ENCODE results near the gene GHITM.
"Not testable (repeated sequence)": the region's sequence is repeated elsewhere in the genome, so short reads cannot be mapped to it uniquely, and the experiment has no call there.

Gene GHITM, protein sequence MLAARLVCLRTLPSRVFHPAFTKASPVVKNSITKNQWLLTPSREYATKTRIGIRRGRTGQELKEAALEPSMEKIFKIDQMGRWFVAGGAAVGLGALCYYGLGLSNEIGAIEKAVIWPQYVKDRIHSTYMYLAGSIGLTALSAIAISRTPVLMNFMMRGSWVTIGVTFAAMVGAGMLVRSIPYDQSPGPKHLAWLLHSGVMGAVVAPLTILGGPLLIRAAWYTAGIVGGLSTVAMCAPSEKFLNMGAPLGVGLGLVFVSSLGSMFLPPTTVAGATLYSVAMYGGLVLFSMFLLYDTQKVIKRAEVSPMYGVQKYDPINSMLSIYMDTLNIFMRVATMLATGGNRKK

DNA sequence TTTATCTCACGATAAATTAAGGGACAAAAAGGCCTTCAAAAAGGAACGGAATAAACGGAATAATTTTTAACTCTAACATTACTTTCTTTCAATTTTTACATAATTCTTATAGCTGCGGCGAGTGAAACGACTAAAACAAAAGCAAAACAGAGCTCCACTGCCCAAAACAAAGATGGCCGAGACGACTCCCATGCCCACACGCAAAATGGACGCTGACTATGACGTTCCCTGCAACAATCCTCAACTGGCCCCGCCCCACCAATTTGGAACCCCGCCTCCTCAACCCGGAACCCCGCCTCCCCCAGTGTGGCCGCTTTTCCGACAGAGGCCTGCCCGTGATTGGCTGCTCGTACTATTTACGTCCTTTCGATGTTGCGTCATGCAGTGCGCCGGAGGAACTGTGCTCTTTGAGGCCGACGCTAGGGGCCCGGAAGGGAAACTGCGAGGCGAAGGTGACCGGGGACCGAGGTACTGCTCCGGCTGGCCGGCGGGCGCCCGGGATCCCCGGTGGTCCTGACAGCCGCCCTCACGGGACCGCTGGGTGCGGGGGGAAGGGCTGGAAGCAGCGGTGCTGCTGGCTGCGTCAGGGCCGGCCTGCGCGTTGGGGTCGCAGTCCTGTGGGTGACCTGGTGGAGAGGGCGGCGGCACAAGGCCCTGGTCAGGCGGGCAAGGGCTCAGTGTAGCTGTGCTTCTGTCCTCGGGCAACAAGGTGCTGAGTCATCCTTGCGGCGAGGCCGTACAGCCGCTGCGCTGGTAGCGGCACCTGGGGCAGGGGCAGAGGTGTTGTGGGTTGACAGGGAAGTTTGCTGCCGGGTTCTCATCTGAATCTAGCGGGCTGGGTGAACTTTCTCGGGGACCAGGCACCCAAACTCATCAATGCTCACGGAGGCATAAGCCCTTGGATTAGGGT, at the start of gene GHITM:
TSS of gene GHITM (plus strand) at position 384 of the 910 bp plus-strand sequence. CDS start 1,992 bp downstream, outside the sequence.
- DNase-seq = peak; percentile 99

DNA sequence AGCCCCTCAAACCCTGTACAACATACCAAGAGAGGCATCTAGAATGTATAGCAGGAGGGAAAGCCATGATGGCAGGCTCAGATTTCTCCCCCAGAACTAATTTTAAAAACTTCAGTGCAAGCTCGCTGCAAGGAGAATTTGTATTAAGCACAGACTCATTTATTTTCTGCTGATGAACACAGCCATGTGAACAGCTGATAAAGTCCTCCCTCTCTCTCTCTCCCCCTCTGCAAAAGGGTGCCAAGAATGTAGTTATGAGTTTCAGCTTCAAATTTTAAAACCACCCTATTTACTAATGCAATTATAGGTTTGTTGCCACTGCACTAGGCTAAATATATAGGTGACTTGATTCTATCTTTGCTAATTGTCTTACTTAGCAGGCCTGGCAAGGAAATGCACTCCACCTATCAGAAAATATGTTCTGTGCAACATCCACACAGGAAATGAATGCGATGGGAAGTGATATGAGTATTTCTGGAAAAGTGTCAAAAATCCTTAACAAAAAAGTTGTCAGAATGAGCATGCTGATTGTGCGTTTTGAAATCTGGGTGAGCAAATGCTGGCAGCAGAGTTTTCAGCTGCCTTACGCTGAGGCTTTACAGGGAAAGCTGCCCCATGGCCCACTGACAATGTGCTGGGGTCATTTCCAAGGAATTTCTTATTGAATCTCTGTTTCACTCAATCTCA, 43.4 kb upstream of the GHITM start:
- no peak for DNase-seq

DNA sequence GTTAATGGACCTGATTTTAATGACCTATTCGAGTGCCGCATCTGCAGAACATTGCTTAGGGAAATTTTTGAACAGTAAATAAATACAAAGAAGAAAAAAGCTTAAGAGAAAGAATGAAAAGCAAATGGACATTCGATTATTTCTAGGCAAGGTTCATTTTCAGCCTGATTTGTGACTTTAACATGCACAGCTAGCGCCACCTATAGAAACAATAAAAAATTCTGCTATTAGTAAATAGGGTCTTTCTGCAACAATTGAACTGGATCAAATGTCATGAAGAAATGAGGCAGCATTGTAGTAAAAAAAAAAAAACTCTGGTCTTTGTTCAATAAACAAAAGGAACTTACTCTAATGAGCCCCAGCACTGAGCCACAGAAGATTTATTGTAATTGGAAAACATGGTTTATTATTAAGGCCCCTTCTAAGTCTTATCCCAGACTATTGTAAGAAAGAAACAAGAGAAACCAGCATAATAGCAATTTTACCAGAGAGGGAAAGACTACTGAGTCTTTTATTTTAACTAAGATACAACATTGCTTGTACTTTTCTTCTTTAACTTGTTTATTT, 41.4 kb upstream of the GHITM start:
- peak; percentile 10 for DNase-seq

DNA sequence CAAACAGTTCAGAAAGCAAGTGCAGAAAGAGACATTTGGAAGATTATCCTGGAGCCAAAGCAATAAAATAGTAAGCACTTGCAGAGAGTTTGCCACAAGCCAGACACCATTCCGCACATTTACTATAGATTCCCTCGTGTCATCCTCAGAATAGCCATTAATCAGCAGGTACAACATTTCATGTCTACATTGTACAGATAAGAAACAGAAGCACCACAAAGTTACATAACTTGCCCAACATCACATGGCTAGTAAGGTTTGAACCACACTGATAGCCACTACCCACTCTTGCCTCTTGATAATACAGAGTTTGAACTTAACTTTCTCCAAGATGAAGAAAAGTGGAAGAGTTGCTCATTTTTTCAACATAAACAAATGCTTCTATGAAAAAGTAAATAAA, 40.6 kb upstream of the GHITM start:
- DNase-seq = no peak

DNA sequence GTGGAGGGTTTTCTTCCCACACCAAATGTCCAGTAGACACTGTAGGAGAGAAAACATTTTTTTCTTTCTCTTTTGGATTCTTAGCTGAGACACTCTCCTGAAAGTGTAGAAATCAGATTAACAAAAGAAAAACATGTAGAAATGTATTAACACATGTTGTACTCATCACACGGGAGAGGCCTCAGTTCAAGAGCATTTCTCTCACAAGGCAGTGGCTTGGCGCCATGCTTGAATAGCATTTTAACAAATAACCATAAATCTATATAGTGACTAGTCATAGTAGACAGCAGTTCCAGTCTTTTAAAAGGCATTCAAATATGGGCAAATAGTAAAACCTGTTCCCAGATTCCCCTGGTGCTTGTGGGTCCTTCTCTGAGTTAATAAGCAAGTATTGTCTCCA, 38.3 kb upstream of the GHITM start:
- no peak for DNase-seq

DNA sequence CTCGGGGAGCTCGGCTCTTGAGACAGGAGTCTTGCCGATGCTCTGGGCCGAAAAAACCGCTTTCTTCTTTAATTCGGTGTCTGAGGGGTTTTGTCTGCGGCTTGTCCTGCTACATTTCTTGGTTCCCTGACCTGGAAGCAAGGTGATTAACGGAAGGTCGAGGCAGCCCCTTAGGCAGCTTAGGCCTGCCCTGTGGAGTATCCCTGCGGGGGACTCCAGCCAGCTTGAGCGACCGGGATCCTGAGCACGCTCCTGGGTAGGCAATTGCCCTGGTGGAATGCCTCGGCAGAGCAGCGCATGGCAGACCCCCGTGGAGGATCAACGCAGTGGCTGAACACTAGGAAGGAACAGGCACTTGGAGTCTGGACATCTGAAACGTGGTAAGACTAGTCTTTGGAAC, 30.5 kb upstream of the GHITM start:
- no peak for DNase-seq

DNA sequence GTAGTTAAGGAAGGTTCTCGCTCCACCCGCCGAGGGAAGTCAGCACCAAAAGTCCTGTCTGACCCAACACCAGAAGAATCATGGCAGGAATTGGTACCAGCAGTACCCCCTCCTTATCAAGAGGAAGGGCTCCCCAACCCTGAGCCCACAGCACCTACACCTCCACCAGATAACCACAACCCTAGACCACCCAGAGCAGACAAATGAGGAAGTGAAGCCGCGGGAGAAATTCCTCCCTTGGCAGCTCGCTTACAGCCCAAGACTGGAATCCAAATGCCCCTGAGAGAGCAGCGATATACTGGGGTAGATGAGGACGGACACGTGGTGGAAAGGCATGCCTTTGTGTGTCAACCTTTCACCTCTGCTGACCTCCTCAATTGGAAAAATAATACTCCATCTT, 29.5 kb upstream of the GHITM start:
- not testable (repeated sequence) for DNase-seq

DNA sequence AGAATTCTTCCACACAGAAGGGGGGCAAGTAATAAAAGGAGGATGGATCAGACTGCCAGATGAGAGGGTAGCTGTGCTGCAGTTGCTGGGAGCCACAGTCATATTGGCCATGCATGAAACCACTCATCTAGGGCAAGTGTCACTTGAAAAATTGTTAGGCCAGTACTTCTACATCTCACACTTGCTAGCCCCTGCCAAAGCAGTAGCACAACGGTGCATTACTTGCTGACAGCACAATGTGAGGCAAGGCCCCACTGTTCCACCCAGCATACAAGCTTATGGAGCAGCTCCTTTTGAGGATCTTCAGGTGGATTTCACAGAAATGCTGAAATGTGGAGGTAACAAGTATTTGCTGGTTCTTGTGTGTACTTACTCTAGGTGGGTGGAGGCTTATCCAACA, 25.8 kb upstream of the GHITM start:
- DNase-seq = not testable (repeated sequence)

DNA sequence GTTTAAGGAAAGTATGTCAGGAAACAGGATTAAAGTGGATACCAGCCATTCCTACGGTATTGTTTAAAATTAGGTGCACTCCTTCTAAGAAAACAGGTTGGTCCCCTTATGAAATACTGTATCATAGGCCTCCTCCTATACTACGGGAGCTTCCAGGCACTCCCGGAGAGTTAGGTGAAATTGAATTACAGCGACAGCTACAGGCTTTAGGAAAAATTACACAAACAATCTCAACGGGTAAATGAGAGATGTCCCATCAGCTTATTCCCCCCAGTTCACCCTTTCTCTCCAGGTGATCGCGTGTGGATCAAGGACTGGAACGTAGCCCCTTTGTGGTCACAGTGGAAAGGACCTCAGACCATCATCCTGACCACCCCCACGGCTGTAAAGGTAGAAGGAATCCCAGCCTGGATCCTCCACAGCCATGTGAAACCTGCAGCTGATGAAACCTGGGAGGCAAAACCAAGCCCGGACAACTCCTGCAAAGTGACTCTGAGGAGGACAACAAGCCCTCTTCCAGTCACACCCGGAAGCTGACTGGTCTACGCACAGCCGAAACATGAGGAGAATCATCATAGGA, 25.1 kb upstream of the GHITM start:
- DNase-seq = no peak

DNA sequence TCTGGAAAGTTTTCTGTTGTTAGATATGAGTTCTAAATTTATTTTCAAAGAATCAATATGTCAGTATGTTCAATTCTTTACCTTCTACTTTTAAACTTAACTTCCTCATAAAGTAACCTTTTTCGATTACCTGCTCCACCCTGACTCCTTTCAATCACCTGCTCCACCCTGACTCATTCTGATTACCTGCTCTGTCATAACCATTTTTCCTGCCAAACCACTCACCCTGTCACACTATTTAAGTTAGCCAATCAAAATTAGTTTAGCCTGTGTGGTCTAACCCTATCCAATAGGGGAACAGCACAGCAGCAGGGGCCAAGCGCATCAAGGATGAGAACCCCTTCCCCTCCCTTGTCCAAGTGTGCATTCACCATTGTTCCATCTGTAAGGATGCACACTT, 22.1 kb upstream of the GHITM start:
- DNase-seq = not testable (repeated sequence)

DNA sequence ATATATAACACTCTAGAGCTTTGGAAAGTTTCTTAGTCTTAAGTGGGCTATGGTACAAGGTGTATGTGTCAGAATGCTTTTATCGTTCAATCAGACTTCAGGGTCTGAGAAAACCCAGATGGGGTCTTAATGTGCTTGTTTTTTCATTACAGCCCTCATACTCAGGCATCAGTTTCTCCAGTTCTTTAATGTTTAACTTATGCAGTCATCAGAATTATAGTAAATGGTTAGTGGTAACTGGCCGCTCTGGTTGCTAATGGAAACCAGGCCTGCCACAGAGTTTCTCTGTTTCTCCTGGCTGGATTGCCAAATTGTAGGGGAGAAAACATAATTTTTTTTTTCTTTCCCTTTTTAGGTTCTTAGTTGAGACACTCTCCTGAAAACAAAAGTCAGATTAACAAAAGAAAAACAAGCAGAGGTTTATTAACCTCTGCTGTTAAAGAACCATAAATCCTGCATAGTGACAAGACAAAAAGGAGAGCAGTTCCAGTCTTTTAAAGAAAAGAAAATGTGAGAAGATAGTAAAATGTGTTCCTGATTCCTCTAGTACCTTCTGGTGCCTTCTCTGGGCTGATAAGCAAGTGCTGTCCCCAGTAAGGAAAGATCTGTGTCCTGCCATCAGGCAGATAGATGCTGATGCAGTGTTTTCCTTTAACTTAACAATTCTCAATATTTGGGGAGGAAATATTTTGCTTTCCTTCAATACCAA, 21.5 kb upstream of the GHITM start:
- no peak for DNase-seq

DNA sequence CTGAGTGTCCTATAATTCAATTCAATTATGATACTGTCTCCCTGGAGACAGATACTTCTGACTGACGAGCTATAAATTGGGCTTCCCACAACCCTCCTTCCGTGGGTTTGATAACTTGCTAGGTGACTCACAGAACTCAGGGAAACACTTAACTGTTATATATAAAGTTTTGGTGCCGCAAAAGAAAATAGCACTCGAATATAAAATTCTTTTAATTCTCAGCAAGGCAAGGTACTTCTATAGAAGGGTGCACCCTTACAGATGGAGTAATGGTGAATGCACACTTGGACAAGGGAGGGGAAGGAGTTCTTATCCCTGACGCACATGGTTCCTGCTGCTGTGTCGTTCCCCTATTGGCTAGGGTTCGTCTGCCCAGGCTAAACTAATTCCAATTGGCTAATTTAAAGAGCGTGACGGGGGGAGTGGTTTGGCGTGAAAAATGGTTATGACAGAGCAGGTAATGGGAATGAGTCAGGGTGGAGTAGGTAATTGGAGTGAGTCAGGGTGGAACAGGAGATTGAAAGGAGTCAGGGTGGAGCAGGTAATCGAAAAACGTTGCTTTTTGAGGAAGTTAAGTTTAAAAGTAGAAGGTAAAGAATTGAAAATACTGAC, 20.8 kb upstream of the GHITM start:
- DNase-seq = no peak

DNA sequence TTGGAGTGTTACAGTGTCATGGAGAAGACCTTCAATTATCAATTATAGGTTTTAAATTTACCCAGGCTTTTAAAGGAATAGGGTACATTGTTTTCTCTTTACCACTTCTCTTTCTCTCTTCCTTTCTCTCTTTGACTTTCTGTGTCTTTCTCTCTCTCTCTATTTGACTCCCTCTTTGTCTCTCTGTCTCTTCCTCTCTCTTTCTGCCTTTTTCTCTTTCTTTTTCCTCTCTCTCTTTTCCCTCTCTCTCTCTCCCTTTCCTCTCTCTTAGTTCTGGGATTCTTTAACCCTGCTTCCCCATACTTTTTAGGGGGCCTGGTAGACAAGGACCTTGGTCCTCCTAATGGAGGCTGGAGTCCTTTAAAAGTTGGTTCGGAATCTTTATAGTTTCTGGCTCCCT, 15.9 kb upstream of the GHITM start:
- no peak for DNase-seq

DNA sequence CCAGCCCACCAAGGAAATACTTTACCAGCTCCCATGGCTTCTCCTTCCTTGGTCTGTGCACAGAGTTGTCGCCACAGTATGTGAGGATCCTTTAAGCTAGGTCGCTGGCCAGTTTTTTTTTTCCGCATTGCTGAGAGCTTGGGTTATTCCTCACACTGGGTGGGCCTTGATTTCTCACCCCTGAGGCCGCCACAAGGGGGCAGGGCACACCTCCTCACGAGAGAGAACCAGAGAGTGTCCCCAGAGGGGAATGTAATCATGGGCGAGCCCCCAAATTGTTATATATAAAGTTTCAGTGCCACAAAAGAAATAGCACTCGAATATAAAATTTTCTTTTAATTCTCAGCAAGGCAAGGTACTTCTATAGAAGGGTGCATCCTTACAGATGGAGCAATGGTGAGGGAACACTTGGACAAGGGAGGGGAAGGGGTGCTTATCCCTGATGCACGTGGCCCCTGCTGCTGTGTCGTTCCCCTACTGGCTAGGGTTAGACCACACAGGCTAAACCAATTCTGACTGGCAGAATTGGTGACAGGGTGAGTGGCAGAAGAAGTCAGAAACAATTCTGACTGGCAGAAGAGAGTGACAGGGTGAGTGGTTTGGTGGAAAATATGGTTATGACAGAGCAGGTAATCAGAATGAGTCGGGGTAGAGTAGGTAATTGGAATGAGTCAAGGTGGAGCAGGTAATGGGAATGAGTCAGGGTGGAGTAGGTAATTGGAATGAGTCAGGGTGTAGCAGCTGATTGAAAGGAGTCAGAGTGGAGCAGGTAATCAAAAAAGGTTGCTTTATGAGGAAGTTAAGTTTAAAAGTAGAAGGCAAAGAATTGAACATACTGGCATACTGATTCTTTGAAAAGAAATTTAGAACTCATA, 13.2 kb upstream of the GHITM start:
- DNase-seq = not testable (repeated sequence)

DNA sequence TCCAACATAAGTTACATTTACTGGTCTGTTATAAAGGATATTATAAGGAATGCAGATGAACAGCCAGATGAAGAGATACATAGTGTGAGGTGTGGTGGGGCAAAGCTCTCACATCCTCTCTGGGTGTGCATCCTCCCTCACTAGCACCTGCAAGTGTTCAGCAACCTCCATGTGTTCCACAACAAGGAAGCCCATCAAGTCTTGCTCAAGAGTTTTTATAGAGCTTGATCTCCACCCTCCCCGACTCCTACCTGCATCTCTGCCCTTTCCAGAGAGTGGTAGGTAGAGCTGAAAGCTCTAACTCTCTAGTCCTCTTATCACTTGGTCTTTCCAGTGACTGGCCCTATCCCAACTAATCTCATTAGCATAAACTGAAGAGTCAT, 12.5 kb upstream of the GHITM start:
- no peak for DNase-seq

DNA sequence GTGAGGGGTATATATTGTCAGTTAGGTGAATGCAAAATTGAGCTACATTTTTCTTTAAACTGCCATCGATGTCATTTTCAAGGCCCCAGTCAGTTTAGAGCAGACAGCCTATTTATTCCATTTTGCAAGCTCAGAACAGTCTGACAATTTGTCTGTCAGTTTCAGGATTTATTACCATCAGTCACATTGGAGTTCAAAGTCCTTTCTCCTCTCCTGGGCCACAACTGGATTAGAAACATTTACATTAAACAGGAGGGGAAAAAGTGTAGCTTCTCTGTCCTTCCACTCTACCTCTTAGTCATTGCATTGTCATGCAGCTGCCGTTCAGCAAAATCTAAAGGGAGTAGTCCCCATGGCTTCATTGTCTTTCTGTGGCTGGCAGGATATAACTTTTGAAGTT, 3.5 kb upstream of the GHITM start:
- DNase-seq = no peak

DNA sequence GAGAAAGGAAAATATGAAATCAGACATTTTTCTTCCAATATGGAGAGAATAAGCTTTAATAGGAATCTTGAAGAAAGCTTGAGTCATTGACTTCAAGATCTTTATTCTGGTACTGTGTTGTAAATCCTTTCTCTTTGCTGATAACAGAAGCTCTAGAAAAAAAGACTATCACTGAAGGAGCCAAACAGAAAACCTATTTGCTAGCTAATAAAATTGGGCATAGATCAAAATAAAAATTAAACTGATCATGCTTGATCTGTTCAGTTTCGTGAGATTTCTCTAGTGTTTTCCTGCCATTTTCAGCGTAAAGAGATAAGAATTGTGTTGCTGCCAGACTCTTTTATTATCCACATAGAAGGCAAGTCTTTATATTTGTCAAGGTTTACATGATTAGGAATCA, 1.5 kb upstream of the GHITM start:
- no peak for DNase-seq

DNA sequence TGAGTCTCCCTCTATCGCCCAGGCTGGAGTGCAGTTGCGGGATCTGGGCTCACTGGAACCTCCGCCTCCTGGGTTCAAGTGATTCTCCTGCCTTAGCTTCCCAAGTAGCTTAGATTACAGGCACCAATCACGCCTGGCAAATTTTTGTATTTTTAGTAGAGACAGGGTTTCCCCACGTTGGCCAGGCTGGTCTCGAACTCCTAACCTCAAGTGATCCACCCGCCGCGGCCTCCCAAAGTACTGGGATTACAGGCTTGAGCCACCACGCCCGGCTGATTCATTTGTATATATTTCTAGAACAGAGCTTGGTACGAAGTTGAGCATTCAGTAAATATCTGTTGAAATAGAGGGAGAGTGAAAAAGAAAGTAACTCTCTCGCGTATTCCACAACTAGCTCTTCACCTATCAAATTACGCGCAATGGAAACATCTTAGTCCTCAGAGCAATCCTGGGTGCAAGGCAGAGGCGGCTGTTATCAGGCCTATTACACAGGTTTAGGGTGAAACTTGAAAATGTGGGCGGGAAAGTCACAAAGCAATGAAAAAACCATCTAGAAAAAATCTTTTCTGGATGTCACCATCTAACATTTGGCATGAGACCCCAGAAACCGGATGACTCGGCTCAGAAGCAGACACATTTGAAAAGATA, 707 bp upstream of the GHITM start:
- no peak for DNase-seq

DNA sequence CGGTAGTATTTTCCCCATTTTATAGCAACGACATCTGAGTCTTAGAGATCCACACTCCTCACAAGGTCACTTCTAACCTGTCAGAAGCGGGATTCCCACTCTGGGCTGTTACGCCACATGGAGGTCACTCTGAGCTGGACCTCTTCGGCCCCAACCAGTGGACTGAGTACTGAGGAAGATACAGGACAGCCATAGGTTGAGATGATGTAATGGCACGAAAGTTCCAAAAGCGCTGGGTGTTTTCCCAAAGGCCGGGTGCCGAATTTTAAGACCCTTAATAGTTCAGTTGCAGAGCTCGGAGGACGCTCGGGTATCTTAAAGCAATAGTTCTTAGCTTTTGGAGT, 699 bp downstream of the GHITM start:
- no peak for DNase-seq

DNA sequence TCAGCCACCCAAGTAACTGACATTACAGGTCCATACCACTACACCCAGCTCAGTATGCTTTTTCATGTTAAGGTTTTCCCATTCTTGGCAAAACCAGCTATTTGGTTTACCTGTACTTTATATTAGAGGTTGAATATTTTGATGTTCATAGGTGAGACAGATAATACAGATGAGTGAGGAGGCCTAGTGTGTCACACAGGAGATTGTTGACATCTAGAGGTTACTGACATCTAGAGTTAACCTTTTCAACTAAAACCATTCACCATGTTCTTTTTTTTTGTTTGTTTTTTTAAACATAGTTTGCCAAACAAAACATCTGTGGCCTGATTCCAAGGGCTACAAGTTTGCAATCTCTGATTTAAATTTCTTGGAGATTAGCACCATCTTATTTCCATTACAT, 8.0 kb downstream of the GHITM start:
- no peak for DNase-seq
